ENCODE measurements around the gene PHC3. TPM values are rescaled to one million over a fixed set of nuclear protein-coding genes. Genes with fewer than 3 reads are reported as not detected.

Gene PHC3
- total and polyA plus RNA-seq, 10 donors = 4.9 to 130 (median 92.8) TPM

DNA sequence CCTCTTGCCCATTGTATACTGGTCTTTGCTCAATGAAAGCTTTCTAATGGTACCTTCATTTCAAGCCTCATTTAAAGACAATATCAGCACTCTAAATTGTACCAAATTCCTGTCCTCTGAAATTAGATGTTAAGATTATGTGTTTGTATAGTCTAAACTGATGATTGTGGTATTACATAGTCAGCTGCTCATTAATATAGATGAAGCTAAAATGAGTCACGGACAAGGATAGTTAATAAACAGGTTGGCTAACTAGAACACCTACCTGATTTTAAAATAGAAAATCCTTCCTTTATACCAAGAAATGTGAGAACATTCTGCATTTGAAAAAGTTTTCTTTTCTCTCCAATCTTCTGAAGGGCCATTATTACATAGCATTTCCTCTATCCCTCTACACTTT is 43.6 kb upstream of the PHC3 start:
- Histone ChIP-seq H3K36me3 (no peaks in the 10 kb centered on the region), H3K4me3 (no peak overlapping the region), H3K9me3 (no peaks in the 10 kb centered on the region), H3K27me3 (replicated peaks in 1 of 7) (no peaks in the 10 kb centered on the region), H3K27ac (no peak overlapping the region), H3K4me1 (peaks cover 0 to 39% (median 20%) of the 10 kb centered on the region in 6 donors)
- no peak for DNase-seq
- intact Hi-C loops (cut with DNase I; ENCODE audit: low total_unique reads) = no loop called here
- 41 to 100% (median 92%) methylated on average over 1 of the region's 1 CpG for WGBS, 5 donors
- TF ChIP-seq, protein P1, sequence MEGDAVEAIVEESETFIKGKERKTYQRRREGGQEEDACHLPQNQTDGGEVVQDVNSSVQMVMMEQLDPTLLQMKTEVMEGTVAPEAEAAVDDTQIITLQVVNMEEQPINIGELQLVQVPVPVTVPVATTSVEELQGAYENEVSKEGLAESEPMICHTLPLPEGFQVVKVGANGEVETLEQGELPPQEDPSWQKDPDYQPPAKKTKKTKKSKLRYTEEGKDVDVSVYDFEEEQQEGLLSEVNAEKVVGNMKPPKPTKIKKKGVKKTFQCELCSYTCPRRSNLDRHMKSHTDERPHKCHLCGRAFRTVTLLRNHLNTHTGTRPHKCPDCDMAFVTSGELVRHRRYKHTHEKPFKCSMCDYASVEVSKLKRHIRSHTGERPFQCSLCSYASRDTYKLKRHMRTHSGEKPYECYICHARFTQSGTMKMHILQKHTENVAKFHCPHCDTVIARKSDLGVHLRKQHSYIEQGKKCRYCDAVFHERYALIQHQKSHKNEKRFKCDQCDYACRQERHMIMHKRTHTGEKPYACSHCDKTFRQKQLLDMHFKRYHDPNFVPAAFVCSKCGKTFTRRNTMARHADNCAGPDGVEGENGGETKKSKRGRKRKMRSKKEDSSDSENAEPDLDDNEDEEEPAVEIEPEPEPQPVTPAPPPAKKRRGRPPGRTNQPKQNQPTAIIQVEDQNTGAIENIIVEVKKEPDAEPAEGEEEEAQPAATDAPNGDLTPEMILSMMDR (IDR thresholded peaks at IDR 0.05 in 8 of 11, conservative IDR thresholded peaks at IDR 0.05 in 3 of 11) = no peak
- TF ChIP-seq POLR2A (IDR thresholded peaks at IDR 0.05) = no peak
- no peak for TF ChIP-seq POLR2AphosphoS5 (IDR thresholded peaks at IDR 0.05)

DNA sequence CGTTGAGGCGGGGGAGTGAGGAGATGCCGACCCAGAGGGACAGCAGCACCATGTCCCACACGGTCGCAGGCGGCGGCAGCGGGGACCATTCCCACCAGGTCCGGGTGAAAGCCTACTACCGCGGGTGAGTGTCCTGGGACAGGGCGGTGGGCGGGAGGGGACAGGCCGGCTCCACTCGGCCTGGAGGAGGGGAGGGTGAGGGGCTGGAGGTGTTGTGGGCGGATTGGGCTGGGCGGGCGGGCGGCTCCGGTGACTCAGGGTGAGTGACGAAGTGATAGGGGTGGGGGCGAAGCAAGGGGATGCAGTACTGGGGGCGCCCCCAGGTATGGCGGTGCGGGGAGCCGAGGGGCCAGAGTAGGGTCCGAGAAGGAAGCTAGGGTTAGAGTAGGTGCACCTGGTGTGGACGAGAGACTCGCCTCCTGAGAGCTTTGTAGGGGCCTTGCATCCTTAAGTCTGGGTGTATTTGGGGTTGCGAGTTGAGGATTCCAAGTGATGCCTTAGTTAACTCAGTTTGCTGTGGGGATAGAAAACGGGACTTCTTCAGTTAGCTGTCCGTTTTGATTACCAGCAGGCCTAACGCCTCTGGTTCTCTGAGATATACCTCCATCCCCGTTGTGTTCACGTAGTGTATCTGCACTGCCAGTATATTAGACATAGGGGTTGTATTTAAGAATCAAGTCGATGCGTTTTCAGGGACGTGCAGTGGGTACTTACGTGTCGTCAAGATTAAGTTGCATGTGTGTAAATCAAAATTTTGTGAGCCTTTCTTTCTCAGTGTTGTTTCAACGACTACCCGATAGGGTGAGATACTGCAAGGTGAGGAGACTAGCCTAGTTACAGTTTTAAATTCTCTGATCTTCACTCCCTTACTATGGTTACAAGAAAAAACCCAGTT is 41.4 kb upstream of the PHC3 start:
- intact Hi-C loops (cut with DNase I; ENCODE audit: low total_unique reads) = no loop called here
- Histone ChIP-seq H3K36me3 (no peaks in the 10 kb centered on the region), H3K4me3 (peak overlapping the region; percentile 61 to 94 (median 86)), H3K9me3 (no peaks in the 10 kb centered on the region), H3K27me3 (replicated peaks in 1 of 7) (no peaks in the 10 kb centered on the region), H3K4me1 (peaks cover 0 to 39% (median 20%) of the 10 kb centered on the region in 6 donors), H3K27ac (peak overlapping the region; percentile 72 to 91 (median 85))
- DNase-seq = no peak
- TF ChIP-seq POLR2A (IDR thresholded peaks at IDR 0.05) = no peak
- TF ChIP-seq POLR2AphosphoS5 (IDR thresholded peaks at IDR 0.05) = no peak
- TF ChIP-seq, protein P1 (IDR thresholded peaks at IDR 0.05 in 8 of 11, conservative IDR thresholded peaks at IDR 0.05 in 3 of 11) = no peak
- 1 to 3% (median 2%) methylated on average over 32 to 42 of the region's 42 CpGs for WGBS, 5 donors

DNA sequence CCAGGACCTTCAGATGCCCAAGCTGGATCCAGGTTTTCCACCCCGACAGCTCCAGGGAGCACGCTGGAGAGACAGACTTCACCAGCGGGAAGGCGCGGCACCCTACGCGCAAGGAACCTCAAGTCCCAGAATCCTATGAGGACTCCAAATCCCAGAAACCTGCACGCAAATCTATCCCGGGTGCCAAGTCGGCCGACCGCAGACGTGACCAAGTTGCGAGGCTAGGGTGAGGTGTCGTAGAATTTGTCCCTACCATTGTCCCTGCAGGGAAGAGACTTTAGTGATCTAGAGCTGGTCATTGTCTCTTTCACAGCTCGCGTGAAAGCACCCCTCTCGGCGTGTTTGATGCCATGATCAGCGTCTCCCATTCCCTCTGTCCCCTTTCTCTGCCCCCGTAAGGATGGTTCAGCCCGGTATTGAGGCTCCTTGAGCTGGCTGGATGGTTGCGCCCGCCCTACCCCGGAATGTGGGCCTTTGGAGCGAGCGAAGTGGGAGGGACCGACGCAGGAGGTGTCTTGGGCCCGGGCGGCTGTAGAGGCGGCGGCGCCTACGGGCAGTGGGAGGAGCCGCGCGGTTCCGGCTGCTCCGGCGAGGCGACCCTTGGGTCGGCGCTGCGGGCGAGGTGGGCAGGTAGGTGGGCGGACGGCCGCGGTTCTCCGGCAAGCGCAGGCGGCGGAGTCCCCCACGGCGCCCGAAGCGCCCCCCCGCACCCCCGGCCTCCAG is 40.6 kb upstream of the PHC3 start, which contains the start of gene PRKCI:
Gene PRKCI, plus strand, starts transcription at position 501 of the 723 bp plus-strand sequence. CDS start 246 bp downstream, outside the sequence.
- Histone ChIP-seq H3K4me1 (peaks cover 0 to 36% (median 20%) of the 10 kb centered on the region in 6 donors), H3K9me3 (peaks cover 0 to 2% (median 0%) of the 10 kb centered on the region in 8 donors), H3K27me3 (replicated peaks in 1 of 7) (no peaks in the 10 kb centered on the region), H3K27ac (peak within 1 kb of the TSS; percentile 72 to 91 (median 85)), H3K4me3 (peak within 1 kb of the TSS; percentile 61 to 94 (median 86)), H3K36me3 (no peaks in the 10 kb centered on the region)
- TF ChIP-seq POLR2AphosphoS5 (IDR thresholded peaks at IDR 0.05) (peak; percentile 87 to 93 (median 90)), POLR2A (IDR thresholded peaks at IDR 0.05) (peak in 1 of 3 donors; percentile 54)
- TF ChIP-seq, protein P1 (IDR thresholded peaks at IDR 0.05 in 8 of 11, conservative IDR thresholded peaks at IDR 0.05 in 3 of 11) = no peak
- 0 to 1% (median 1%) methylated on average over 24 to 60 of the region's 60 CpGs for WGBS, 5 donors
- intact Hi-C loops (cut with DNase I; ENCODE audit: low total_unique reads) = no loop called here
- peak; percentile 97 for DNase-seq

Data from spleen (tissue), 11 donors.